GM23248 (cell line): ENCODE results near the gene HAUS5.

Experiments
- EZH2 ChIP-seq: fragments of 200-600 bp; sonication (generic); IDR thresholded peaks from 2 replicates; pipeline ENCODE4 v1.6.1; 2018; ENCODE audit warnings: antibody characterized with exemption, mild to moderate bottlenecking; ENCODE audit not compliant: insufficient read depth, poor library complexity, severe bottlenecking
- EZH2phosphoT487 ChIP-seq: fragments of 200-600 bp; sonication (generic); IDR thresholded peaks from 2 replicates; pipeline ENCODE4 v1.6.1; 2018; ENCODE audit warnings: antibody characterized with exemption, moderate library complexity, mild to moderate bottlenecking, low read depth; ENCODE audit not compliant: insufficient read depth

GRCh38 chr19:35639321-35639639 is 26.7 kb downstream of the HAUS5 start:
- TF ChIP-seq EZH2 (no peak), EZH2phosphoT487 (no peak)
